Central memory CD8-positive, alpha-beta T cell (primary cell): ENCODE measurements around the gene CREBRF.
"Not testable (repeated sequence)": the region's sequence is repeated elsewhere in the genome, so short reads cannot be mapped to it uniquely, and the experiment has no call there.

Source experiments
- ATAC-seq: fragments of 150-1000 bp; cut with Tn5 transposase; replicated peaks from 2 replicates; pipeline ENCODE4 v1.10.0; 2022; ENCODE audit warnings: mild to moderate bottlenecking, moderate FRiP score, moderate number of reproducible peaks; ENCODE audit not compliant: poor library complexity, severe bottlenecking; ENCODE audit errors: extremely low read depth
- DNase-seq, 2 donors: peaks; one replicate each; pipeline ENCODE4 v3.0.0; 2021; ENCODE audit warnings: low spot score in 2 of 2
- H3K27ac Mint-ChIP-seq: one replicate; pipeline ENCODE4 v1.8.0; 2022; ENCODE audit warnings: low read depth, mild to moderate bottlenecking, moderate library complexity, mixed read lengths
- H3K27me3 Mint-ChIP-seq: one replicate; pipeline ENCODE4 v1.8.0; 2022; ENCODE audit warnings: mixed read lengths
- H3K36me3 Mint-ChIP-seq: one replicate; pipeline ENCODE4 v1.8.0; 2022; ENCODE audit warnings: mild to moderate bottlenecking, moderate library complexity, mixed read lengths; ENCODE audit not compliant: insufficient read depth
- H3K4me1 Mint-ChIP-seq: one replicate; pipeline ENCODE4 v1.8.0; 2022; ENCODE audit warnings: mixed read lengths
- H3K4me3 Mint-ChIP-seq: one replicate; pipeline ENCODE4 v1.8.0; 2022; ENCODE audit warnings: mild to moderate bottlenecking, moderate library complexity, mixed read lengths
- H3K9me3 Mint-ChIP-seq: one replicate; pipeline ENCODE4 v1.8.0; 2022; ENCODE audit warnings: mixed read lengths

CREBRF gene

DNA sequence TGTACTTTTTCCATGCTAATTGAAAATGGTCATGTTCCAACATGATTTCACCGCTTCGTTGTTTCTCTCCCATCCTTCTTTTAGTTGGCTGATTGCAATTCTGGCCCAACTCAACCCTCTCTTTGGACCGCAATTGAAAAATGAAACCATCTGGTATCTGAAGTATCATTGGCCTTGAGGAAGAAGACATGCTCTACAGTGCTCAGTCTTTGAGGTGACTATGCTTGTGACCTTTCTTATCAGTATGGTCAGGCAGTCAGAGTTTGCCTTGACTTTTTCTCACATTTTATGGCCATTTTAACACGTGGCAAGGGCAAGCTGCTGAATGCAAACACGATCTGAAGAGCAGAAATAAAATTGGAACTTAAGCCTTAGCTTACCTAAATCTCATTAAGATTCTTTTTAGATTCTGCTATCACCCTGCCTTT, 36.0 kb upstream of the CREBRF start:
- no peak overlapping the region for H3K27ac Mint-ChIP-seq
- peaks cover 28% of the 10 kb centered on the region for H3K36me3 Mint-ChIP-seq
- ATAC-seq, result no peak

DNA sequence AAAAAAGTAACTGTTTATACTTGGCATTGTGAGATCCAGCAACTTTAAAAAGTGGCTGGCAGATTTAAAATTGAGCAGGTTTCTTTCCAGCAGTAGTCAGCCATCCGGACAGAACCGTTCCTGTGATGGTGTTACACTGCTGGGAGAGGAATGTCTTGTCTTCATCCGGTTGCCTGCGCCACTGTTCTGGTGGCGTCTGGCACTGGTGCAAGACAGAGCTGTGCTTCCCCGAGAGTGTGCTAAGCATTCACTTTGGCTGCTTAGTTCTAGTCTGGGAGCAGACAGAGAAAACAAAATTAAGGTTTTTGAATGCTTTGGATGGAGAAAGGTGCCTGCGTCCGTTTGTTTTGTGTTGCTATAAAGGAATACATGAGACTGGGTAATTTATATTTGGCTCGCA, 35.5 kb upstream of the CREBRF start:
- peaks cover 30% of the 10 kb centered on the region for H3K36me3 Mint-ChIP-seq
- no peak for DNase-seq
- no peaks in the 10 kb centered on the region for H3K9me3 Mint-ChIP-seq
- H3K27me3 Mint-ChIP-seq, result no peaks in the 10 kb centered on the region
- peaks cover 34% of the 10 kb centered on the region for H3K4me1 Mint-ChIP-seq
- ATAC-seq, result no peak
- no peak overlapping the region for H3K27ac Mint-ChIP-seq
- no peak overlapping the region for H3K4me3 Mint-ChIP-seq

More for the DNA sequence above, 36.0 kb upstream of the CREBRF start:
- no peak for DNase-seq
- Mint-ChIP-seq H3K4me1 (peaks cover 35% of the 10 kb centered on the region), H3K4me3 (no peak overlapping the region), H3K27me3 (no peaks in the 10 kb centered on the region), H3K9me3 (no peaks in the 10 kb centered on the region)

DNA sequence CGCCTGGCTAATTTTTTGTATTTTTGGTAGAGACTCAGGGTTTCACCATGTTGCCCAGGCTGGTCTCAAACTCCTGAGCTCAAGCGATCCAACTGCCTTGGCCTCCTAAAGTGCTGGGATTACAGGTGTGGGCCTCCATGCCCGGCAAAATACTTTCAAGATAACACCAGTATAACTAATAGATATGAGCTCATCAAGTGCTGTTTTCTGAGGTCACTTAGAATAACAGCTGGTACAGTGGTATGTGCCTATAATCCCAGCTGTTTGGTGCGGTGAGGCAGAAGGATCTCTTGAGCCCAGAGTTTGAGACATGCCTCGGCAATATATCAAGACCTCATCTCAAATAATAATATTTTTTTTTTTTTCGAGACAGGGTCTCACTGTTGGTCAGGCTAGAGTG, 30.5 kb upstream of the CREBRF start:
- ATAC-seq (no peak), DNase-seq (no peak)
- no peak overlapping the region for H3K27ac Mint-ChIP-seq
- no peaks in the 10 kb centered on the region for H3K4me1 Mint-ChIP-seq
- H3K4me3 Mint-ChIP-seq, result no peak overlapping the region
- H3K9me3 Mint-ChIP-seq, result no peaks in the 10 kb centered on the region
- H3K27me3 Mint-ChIP-seq, result no peaks in the 10 kb centered on the region
- peaks cover 33% of the 10 kb centered on the region for H3K36me3 Mint-ChIP-seq

DNA sequence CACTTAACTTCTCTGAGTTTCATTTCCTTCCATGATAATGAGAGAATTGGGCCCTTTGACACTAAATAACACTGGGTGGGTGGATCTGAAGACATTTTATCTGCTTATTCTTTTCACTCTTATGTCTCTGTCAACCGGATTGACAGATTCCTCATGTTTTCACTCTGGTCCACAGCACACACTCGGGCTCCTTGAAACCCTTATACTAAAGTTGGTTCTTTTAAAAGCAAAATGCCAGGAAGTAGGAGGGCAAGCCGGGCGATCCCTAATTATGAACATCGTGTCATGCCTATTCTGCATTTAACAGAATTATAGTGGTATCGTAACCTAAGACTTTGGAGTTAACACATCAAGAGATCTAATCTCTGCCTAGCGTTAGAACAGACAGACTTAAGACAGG, 28.2 kb upstream of the CREBRF start:
- Mint-ChIP-seq H3K27ac (peak overlapping the region; percentile 52), H3K36me3 (peaks cover 21% of the 10 kb centered on the region)
- no peak for ATAC-seq

DNA sequence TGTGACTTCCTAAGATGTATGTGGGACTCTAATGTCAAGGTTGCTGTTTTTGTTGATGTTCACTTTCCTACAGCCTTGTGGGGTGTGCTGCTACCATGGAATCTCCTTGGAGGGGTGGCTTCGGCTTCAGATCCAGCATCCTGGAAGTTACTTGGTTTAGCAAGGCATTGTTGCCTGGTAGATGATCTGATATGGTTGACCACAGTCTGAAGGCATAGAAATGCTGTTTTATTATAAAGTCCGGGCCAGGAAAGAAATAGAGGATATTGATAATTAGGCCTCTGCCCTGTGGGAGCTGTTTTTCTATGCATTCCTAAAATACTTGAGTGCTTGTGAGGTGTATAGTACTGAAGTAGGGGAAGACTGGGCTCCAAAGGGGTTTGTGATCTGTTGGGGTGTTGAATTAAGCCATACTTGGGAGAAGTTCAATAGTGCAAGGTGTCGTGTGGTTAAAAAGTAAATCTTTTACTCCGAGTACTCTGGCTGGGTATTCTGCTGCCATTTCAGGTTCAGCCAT, 27.3 kb upstream of the CREBRF start:
- ATAC-seq, result no peak
- H3K4me1 Mint-ChIP-seq, result no peaks in the 10 kb centered on the region
- no peak overlapping the region for H3K4me3 Mint-ChIP-seq

More for the DNA sequence above, 28.2 kb upstream of the CREBRF start:
- H3K4me3 Mint-ChIP-seq, result no peak overlapping the region
- DNase-seq, result no peak
- H3K4me1 Mint-ChIP-seq, result no peaks in the 10 kb centered on the region
- no peaks in the 10 kb centered on the region for H3K27me3 Mint-ChIP-seq
- no peaks in the 10 kb centered on the region for H3K9me3 Mint-ChIP-seq

DNA sequence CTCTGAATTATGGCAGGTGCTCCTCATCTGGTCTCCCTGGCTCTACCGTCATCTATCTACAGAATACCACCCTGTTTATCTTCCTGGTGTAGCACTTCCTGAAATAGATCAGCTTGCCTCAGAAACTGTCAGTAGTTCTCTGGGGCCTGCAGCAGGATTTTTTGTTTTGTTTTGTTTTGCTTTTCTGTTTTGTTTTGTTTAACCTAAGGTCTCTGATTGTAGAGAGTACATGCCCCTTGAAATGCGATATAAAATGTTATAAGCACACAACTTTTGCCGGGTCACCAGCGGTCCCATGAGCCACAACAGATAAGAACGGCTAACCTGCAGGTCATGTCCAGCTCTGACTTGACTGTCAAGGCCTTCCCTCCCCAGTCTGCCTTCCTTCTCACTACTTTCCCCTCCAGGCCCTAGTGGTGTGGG, 26.6 kb upstream of the CREBRF start:
- no peak for ATAC-seq
- no peak for DNase-seq
- H3K27me3 Mint-ChIP-seq, result no peaks in the 10 kb centered on the region
- no peaks in the 10 kb centered on the region for H3K9me3 Mint-ChIP-seq
- H3K4me3 Mint-ChIP-seq, result no peak overlapping the region
- H3K4me1 Mint-ChIP-seq, result peaks cover 6% of the 10 kb centered on the region
- H3K27ac Mint-ChIP-seq, result no peak overlapping the region
- H3K36me3 Mint-ChIP-seq, result peaks cover 15% of the 10 kb centered on the region

More for the DNA sequence above, 27.3 kb upstream of the CREBRF start:
- no peak for DNase-seq
- Mint-ChIP-seq H3K27ac (no peak overlapping the region), H3K9me3 (no peaks in the 10 kb centered on the region), H3K36me3 (peaks cover 16% of the 10 kb centered on the region), H3K27me3 (no peaks in the 10 kb centered on the region)

DNA sequence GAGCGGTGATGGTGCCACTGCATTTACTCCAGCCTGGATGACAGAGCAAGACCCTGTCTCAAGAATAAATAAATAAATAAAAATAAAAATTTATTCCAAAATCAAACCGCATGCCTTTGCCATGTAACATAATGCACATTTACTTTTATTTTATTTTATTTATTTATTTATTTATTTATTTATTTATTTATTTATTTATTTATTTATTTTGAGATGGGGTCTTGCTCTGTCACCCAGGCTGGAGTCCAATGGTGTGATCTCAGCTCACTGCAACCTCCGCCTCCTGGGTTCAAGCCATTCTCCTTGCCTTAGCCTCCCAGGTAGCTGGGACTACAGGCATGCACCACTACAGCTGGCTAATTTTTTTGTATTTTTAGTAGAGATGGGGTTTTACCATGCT, 24.1 kb upstream of the CREBRF start:
- peaks cover 30% of the 10 kb centered on the region for H3K4me1 Mint-ChIP-seq
- H3K27me3 Mint-ChIP-seq, H3K4me3 Mint-ChIP-seq, H3K9me3 Mint-ChIP-seq, DNase-seq, ATAC-seq, H3K27ac Mint-ChIP-seq: not testable (repeated sequence)
- H3K36me3 Mint-ChIP-seq, result peaks cover 14% of the 10 kb centered on the region

DNA sequence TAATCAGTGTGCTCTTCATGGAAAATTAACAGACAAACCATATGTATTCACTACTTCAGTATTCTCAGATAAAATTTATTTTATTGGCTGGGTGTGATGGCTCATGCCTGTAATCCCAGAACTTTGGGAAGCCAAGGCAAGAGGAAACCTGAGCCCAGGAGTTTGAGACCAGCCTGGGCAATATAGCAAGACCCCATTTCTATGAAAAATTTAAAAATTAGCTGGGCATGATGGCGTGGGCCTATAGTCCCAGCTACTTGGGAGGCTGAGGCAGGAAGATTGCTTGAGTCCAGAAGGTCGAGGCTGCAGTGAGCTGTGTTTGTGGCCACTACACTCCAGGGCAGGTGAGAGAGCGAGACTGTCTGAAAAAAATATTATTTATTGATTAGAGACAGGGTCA, 23.4 kb upstream of the CREBRF start:
- Mint-ChIP-seq H3K27me3 (no peaks in the 10 kb centered on the region), H3K27ac (no peak overlapping the region), H3K9me3 (no peaks in the 10 kb centered on the region), H3K4me3 (no peak overlapping the region), H3K36me3 (peaks cover 12% of the 10 kb centered on the region), H3K4me1 (peaks cover 33% of the 10 kb centered on the region)
- DNase-seq, result no peak
- ATAC-seq, result no peak

DNA sequence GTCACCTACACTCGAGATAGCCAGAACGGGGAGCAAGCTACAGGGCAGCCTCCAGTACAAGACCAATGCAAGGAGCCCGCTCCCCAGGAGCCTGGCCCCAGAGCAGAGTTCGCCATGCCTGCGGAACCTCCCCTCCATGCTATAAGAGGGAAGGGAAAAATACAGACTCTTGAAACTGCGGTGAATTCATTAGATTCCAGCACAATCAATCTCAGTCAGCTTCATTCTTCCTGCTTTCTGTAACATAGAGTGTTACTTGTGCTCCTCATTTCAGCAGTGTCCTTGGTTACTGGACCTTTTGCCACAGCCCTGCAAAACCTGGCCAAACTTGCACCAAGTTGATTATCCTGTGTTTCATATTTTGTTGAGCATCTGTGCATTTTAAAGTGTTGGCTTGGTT, 22.2 kb upstream of the CREBRF start:
- ATAC-seq (no peak), DNase-seq (no peak)
- Mint-ChIP-seq H3K4me3 (no peak overlapping the region), H3K27ac (peak overlapping the region; percentile 78), H3K27me3 (no peaks in the 10 kb centered on the region), H3K4me1 (peaks cover 33% of the 10 kb centered on the region), H3K9me3 (no peaks in the 10 kb centered on the region), H3K36me3 (peaks cover 10% of the 10 kb centered on the region)

DNA sequence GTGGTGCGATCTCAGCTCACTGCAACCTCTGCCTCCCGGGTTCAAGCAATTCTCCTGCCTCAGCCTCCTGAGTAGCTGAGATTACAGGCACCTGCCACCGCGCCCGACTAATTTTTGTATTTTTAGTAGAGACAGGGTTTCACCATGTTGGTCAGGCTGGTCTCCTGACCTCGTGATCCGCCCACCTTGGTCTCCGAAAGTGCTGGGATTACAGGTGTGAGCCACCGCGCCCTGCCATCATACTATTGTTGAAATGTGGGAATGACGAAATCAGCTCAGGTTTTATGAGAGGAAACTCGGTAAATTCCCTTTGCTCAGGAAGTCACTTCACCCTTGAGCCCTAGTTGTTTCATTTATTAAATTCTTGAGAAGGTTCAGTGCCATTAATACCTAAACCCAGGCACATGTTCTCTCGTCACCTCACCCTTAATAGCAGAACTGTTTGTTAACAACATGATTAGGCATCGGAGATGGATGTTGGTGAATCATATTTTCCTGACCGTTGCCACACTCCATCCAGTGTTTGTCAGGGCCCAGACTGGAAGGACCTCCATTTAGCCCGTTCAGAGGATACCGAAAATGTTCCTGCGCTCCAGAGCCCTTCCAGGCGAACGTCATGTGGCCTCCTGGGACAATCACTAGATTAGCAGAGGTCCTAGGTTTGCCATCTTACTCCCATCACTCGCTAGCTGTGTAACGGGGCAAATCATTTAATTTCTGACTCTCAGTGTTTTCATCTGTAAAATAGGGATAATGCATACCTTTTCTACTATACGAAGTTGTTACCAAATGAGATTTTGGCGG, 20.0 kb upstream of the CREBRF start:
- DNase-seq (no peak), ATAC-seq (no peak)
- H3K36me3 Mint-ChIP-seq, result peaks cover 10% of the 10 kb centered on the region
- H3K4me3 Mint-ChIP-seq, result peak overlapping the region; percentile 64
- peak overlapping the region; percentile 74 for H3K27ac Mint-ChIP-seq
- no peaks in the 10 kb centered on the region for H3K9me3 Mint-ChIP-seq
- H3K27me3 Mint-ChIP-seq, result no peaks in the 10 kb centered on the region
- H3K4me1 Mint-ChIP-seq, result peaks cover 41% of the 10 kb centered on the region

DNA sequence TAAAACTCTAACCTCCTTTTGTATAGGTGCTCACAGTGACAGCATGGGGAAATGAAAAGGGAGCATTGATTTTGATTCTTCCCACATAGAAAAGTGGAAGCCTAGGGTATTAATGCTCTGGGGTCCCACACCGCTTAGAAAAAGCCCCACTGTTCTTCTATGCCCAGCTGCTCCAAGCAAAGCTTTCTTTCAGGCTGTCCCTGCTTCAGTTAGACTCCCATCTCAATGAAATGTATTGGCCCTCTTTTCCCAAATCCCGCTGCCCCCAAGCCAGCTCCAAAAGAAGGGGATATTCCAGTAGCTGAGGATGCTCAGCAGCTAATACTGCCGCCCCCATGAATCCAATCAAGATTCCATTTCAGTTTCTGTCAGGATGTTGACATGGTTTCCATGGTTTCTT, 17.0 kb upstream of the CREBRF start:
- H3K36me3 Mint-ChIP-seq, result peaks cover 8% of the 10 kb centered on the region
- H3K4me1 Mint-ChIP-seq, result peaks cover 39% of the 10 kb centered on the region
- no peaks in the 10 kb centered on the region for H3K27me3 Mint-ChIP-seq
- ATAC-seq (no peak), DNase-seq (no peak)
- no peaks in the 10 kb centered on the region for H3K9me3 Mint-ChIP-seq
- no peak overlapping the region for H3K27ac Mint-ChIP-seq
- H3K4me3 Mint-ChIP-seq, result no peak overlapping the region

DNA sequence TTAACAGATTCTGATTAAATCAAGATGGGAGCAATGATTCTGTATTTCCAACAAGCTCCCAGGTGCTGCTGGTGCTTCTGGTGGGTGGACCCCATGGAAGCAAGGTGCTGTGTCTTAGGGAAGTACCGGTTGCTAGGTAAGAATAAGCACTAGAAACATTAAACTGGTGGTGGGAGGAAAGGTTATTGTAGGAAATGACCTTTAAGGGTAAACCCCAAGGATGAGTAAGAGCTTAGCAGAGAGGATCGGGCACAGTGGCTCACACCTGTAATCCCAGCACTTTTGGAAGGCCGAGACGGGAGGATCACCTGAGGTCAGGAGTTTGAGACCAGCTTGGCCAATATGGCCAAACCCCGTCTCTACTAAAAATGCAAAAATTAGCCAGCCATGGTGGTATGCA, 16.2 kb upstream of the CREBRF start:
- H3K27me3 Mint-ChIP-seq, result no peaks in the 10 kb centered on the region
- H3K27ac Mint-ChIP-seq, result no peak overlapping the region
- no peak overlapping the region for H3K4me3 Mint-ChIP-seq
- no peaks in the 10 kb centered on the region for H3K9me3 Mint-ChIP-seq
- H3K4me1 Mint-ChIP-seq, result peaks cover 31% of the 10 kb centered on the region
- DNase-seq, result no peak
- no peak for ATAC-seq
- peaks cover 3% of the 10 kb centered on the region for H3K36me3 Mint-ChIP-seq
